PC-9 (cell line): ENCODE measurements around the gene ANKIB1. TPM values are rescaled to one million over a fixed set of nuclear protein-coding genes. Genes with fewer than 3 reads are reported as not detected.

ENCODE experiments used
- BruUV-seq: library from RNA; stranded (reverse); fragments of 400-500 nt; replicated peaks from 2 replicates; lab custom pipeline; 2021; lab: Mats Ljungman, UMichigan
- CTCF ChIA-PET: fragments of 300-600 bp; sonication (Branson Sonifier 250); formaldehyde crosslinking; loops from one replicate; lab custom pipeline; 2022; ENCODE audit warnings: antibody characterized with exemption; lab: Charles Lee
- POLR2A ChIA-PET: fragments of 300-600 bp; sonication (Branson Sonifier 250); formaldehyde crosslinking; loops from one replicate; lab custom pipeline; 2022; ENCODE audit warnings: antibody characterized with exemption; ENCODE audit not compliant: unreplicated experiment; lab: Charles Lee
- DNase-seq, 2 experiments: peaks; one replicate each; pipeline versions ENCODE4 v3.0.0 to v3.0.0-alpha.2; 2015 to 2022; ENCODE audit warnings: mixed read lengths in 1 of 2
- H2AFZ ChIP-seq: fragments of 200-600 bp; sonication (generic); 2 replicates; pipeline ENCODE4 v1.8.1; 2017; ENCODE audit warnings: antibody characterized with exemption
- H3F3A ChIP-seq: fragments of 200-600 bp; sonication (generic); 2 replicates; pipeline ENCODE4 v1.8.1; 2017; ENCODE audit warnings: antibody characterized with exemption, mild to moderate bottlenecking, low read depth; ENCODE audit not compliant: insufficient read depth
- H3K27ac ChIP-seq: fragments of 200-600 bp; sonication (generic); 2 replicates; pipeline ENCODE4 v1.6.1; 2016; ENCODE audit warnings: mixed run types
- H3K27me3 ChIP-seq: fragments of 200-600 bp; sonication (generic); 2 replicates; pipeline ENCODE4 v1.6.1; 2016; ENCODE audit warnings: low read depth, mixed run types; ENCODE audit not compliant: insufficient read depth
- H3K36me3 ChIP-seq: fragments of 200-600 bp; sonication (generic); 2 replicates; pipeline ENCODE4 v1.6.1; 2016; ENCODE audit warnings: low read depth, mixed run types
- H3K4me1 ChIP-seq: fragments of 200-600 bp; sonication (generic); replicated peaks from 2 replicates; pipeline ENCODE4 v1.6.1; 2016; ENCODE audit warnings: mixed run types; ENCODE audit not compliant: insufficient read depth
- H3K4me2 ChIP-seq: fragments of 200-600 bp; sonication (generic); 2 replicates; pipeline ENCODE4 v1.6.1; 2017; ENCODE audit warnings: mixed run types
- H3K4me3 ChIP-seq: fragments of 200-600 bp; sonication (generic); 2 replicates; pipeline ENCODE4 v1.6.1; 2016; ENCODE audit warnings: mixed run types
- H3K79me2 ChIP-seq: fragments of 200-600 bp; sonication (generic); 2 replicates; pipeline ENCODE4 v1.6.1; 2017; ENCODE audit warnings: low read depth, mixed run types
- H3K9me2 ChIP-seq: fragments of 200-600 bp; sonication (generic); 2 replicates; pipeline ENCODE4 v1.8.1; 2017; ENCODE audit warnings: mild to moderate bottlenecking; ENCODE audit not compliant: insufficient read depth
- H3K9me3 ChIP-seq: fragments of 200-600 bp; sonication (generic); 2 replicates; pipeline ENCODE4 v1.8.1; 2016; ENCODE audit warnings: low read depth; ENCODE audit not compliant: insufficient read depth
- H4K20me1 ChIP-seq: fragments of 200-600 bp; sonication (generic); 2 replicates; pipeline ENCODE4 v1.8.1; 2017; ENCODE audit not compliant: insufficient read depth
- EZH2 ChIP-seq: fragments of 200-600 bp; sonication (generic); IDR thresholded peaks from 2 replicates; pipeline ENCODE4 v1.8.0; 2017; ENCODE audit warnings: antibody characterized with exemption, low read depth
- intact Hi-C: fragments of 100-400 bp; cut with micrococcal nuclease; formaldehyde crosslinking; loops from one replicate; pipeline ENCODE4 v1.10.0; 2022; ENCODE audit not compliant: unreplicated experiment
- microRNA-seq: library from miRNA; unstranded; fragments of <30 nt; microRNA quantifications from one replicate; pipeline ENCODE4 v1.2.0, GENCODE V29; 2021; ENCODE audit warnings: borderline number of aligned reads, borderline replicate concordance
- total RNA-seq: library from RNA; stranded (reverse); gene quantifications from 2 replicates; pipeline ENCODE4 v1.2.3, GENCODE V29; 2021
- TF ChIP-seq, protein P1 (sequence below): fragments of 200-600 bp; sonication (generic); conservative IDR thresholded peaks from 2 replicates; pipeline ENCODE4 v1.6.1; 2017; ENCODE audit warnings: mixed run types, antibody characterized with exemption, mild to moderate bottlenecking, moderate library complexity

ANKIB1 gene
- total RNA-seq, 1 experiment from 2014 or later = 116 TPM

DNA sequence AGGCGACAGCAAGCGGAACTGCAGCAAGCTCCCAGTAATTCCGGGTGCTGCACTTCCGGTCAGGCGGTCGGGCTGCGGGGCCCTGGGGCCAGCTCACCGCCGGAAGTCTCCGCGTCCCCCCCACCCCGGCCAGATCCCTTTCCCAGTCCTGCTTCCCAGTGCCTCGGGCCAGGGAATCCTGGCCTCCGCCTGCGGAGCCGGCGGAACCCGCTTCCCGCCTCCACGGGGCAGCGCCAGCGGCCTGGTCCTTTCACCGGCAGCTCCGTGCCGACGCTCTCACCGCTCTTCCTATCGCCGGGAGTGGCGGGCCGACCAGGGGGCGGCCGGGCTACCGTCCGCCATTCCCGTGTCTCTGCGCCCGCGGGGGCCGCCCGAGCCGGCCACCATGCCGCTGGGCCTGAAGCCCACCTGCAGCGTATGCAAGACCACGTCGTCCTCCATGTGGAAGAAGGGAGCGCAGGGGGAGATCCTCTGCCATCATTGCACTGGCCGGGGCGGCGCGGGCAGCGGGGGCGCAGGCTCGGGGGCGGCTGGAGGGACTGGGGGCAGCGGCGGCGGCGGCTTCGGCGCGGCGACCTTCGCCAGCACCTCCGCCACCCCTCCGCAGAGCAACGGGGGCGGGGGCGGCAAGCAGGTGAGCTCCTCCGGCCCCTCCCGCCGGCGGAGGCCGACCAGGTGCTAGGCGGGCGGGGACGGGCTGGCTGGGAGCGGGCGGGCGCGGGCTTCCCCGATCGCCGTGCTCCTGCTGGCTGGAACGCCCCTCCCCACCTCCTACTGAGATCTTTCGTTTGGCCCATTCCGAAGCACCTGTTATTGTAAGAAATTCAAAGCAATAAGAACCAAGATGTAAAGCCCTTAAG lies 201.8 kb downstream of the ANKIB1 start, which contains the start of gene GATAD1:
Gene GATAD1, plus strand, starts transcription at position 138 of the 860 bp plus-strand sequence. Its CDS starts 248 bp downstream, at position 386.
- peaks cover 9% of the 10 kb centered on the region for H3K4me1 ChIP-seq
- peak; percentile 81 to 92 for DNase-seq
- peak within 1 kb of the TSS; percentile 55 for H3K27ac ChIP-seq
- peak within 1 kb of the TSS; percentile 60 for H3K4me3 ChIP-seq
- peak within 1 kb of the TSS; percentile 97 for H2AFZ ChIP-seq
- peak within 1 kb of the TSS; percentile 84 for H3K4me2 ChIP-seq
- H3K9me3 ChIP-seq = no peaks in the 10 kb centered on the region
- H3F3A ChIP-seq = peaks cover 13% of the 10 kb centered on the region; the same call in 1 of the 2 replicates
- BruUV-seq = no TSS peak
- no peak for TF ChIP-seq EZH2
- TF ChIP-seq, protein P1, sequence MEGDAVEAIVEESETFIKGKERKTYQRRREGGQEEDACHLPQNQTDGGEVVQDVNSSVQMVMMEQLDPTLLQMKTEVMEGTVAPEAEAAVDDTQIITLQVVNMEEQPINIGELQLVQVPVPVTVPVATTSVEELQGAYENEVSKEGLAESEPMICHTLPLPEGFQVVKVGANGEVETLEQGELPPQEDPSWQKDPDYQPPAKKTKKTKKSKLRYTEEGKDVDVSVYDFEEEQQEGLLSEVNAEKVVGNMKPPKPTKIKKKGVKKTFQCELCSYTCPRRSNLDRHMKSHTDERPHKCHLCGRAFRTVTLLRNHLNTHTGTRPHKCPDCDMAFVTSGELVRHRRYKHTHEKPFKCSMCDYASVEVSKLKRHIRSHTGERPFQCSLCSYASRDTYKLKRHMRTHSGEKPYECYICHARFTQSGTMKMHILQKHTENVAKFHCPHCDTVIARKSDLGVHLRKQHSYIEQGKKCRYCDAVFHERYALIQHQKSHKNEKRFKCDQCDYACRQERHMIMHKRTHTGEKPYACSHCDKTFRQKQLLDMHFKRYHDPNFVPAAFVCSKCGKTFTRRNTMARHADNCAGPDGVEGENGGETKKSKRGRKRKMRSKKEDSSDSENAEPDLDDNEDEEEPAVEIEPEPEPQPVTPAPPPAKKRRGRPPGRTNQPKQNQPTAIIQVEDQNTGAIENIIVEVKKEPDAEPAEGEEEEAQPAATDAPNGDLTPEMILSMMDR = peak; percentile 86; the same call in 1 of the 2 replicates
- CTCF ChIA-PET = interaction anchor here (0.5 to 3.5 kb wide), 11 partner anchors 23 to 1358 kb away, joined by 3 to 18 read pairs (median 3); partner anchors contain the start of genes LRRD1, PEX1 and RBM48
- intact Hi-C loops = loop anchor here (1.0 to 5.0 kb wide), 8 partner anchors 22 to 615 kb away; partner anchors contain the start of genes AKAP9, CYP51A1, LRRD1 and MTERF1
- POLR2A ChIA-PET = interaction anchor here (0.6 to 1.2 kb wide), 8 partner anchors 14 to 618 kb away, joined by 4 to 38 read pairs (median 8); partner anchors contain the start of genes PEX1 and RBM48
- no peaks in the 10 kb centered on the region for H4K20me1 ChIP-seq
- no peaks in the 10 kb centered on the region for H3K27me3 ChIP-seq
- H3K36me3 ChIP-seq = peaks cover 14% of the 10 kb centered on the region
- no peaks in the 10 kb centered on the region for H3K9me2 ChIP-seq
- peaks cover 9% of the 10 kb centered on the region for H3K79me2 ChIP-seq

- peak overlapping the region; percentile 84 for H3K4me2 ChIP-seq
- H4K20me1 ChIP-seq = no peaks in the 10 kb centered on the region
- POLR2A ChIA-PET = interaction anchor here (0.6 to 1.2 kb wide), 7 partner anchors 53 to 619 kb away, joined by 3 to 38 read pairs (median 7); partner anchors contain the start of genes PEX1 and RBM48
- H3K36me3 ChIP-seq = peaks cover 14% of the 10 kb centered on the region
- CTCF ChIA-PET = interaction anchor here (0.6 to 3.5 kb wide), 5 partner anchors 24 to 1366 kb away, joined by 3 to 18 read pairs (median 3); partner anchors contain the start of genes PEX1 and RBM48
- no peak for TF ChIP-seq EZH2
- TF ChIP-seq, protein P1 = peak; percentile 66
- H3K9me3 ChIP-seq = no peaks in the 10 kb centered on the region
- intact Hi-C loops = loop anchor here (2.0 to 5.0 kb wide), 4 partner anchors 269 to 616 kb away; partner anchors contain the start of genes AKAP9 and LRRD1
- peaks cover 13% of the 10 kb centered on the region; the same call in 1 of the 2 replicates for H3F3A ChIP-seq
- no peaks in the 10 kb centered on the region for H3K9me2 ChIP-seq
- H3K27me3 ChIP-seq = no peaks in the 10 kb centered on the region
- DNase-seq = peak; percentile 61 to 86
- H3K79me2 ChIP-seq = peaks cover 9% of the 10 kb centered on the region
- peak overlapping the region; percentile 55 for H3K27ac ChIP-seq
- TSS peak; percentile 28 for BruUV-seq
- H3K4me1 ChIP-seq = peaks cover 9% of the 10 kb centered on the region
- peak overlapping the region; percentile 97 for H2AFZ ChIP-seq
- peak overlapping the region; percentile 60 for H3K4me3 ChIP-seq
Observed at GRCh38 chr7:92448205-92448747, 202.5 kb downstream of the ANKIB1 start.

Small RNA genes within 50 kb of the gene (microRNA-seq; reads per million reads assigned to microRNA genes)
- not detected for gene MIR1285-1

Other genes starting within 250 kb of the ANKIB1 start
- gene CYP51A1, start 111.5 kb upstream of the ANKIB1 start, total RNA-seq = 58.9 and 89.0 TPM in 2 replicates
- not detected in 2 replicates for gene LRRD1, start 66.8 kb upstream of the ANKIB1 start, total RNA-seq
- 46.6 and 52.6 TPM in 2 replicates for gene KRIT1, start 60 bp upstream of the ANKIB1 start, total RNA-seq
- gene GATAD1, start 201.5 kb downstream of the ANKIB1 start, total RNA-seq = 39.4 and 41.7 TPM in 2 replicates
- gene ERVW-1, start 232.0 kb downstream of the ANKIB1 start, total RNA-seq = not detected in 2 replicates